DOHH2 (cell line): Measurements from ENCODE around the gene ULBP2.
"Not testable (repeated sequence)": the region's sequence is repeated elsewhere in the genome, so short reads cannot be mapped to it uniquely, and the experiment has no call there.

Source experiments
- H3F3A ChIP-seq: fragments of 200-600 bp; sonication (generic), shearing (Covaris generic); 2 replicates; pipeline ENCODE4 v1.6.0; 2016; ENCODE audit warnings: antibody characterized with exemption, mild to moderate bottlenecking; ENCODE audit not compliant: control insufficient read depth, insufficient read depth
- H3K27ac ChIP-seq: fragments of 200-600 bp; sonication (generic); 2 replicates; pipeline ENCODE4 v1.5.1; 2014; ENCODE audit warnings: low read depth, mild to moderate bottlenecking, low read length, moderate library complexity
- H3K27me3 ChIP-seq: fragments of 200-600 bp; sonication (generic); 2 replicates; pipeline ENCODE4 v1.6.1; 2014; ENCODE audit warnings: mild to moderate bottlenecking, low read length, mixed read lengths; ENCODE audit not compliant: control insufficient read depth
- H3K36me3 ChIP-seq: fragments of 200-600 bp; sonication (generic); 2 replicates; pipeline ENCODE4 v1.6.1; 2014; ENCODE audit warnings: mild to moderate bottlenecking, low read length, moderate library complexity, mixed read lengths; ENCODE audit not compliant: control insufficient read depth
- H3K4me1 ChIP-seq: fragments of 200-600 bp; sonication (generic); 2 replicates; pipeline ENCODE4 v1.6.1; 2014; ENCODE audit warnings: mild to moderate bottlenecking, low read length, mixed read lengths; ENCODE audit not compliant: control insufficient read depth
- H3K4me2 ChIP-seq: fragments of 200-600 bp; sonication (generic); 2 replicates; pipeline ENCODE4 v1.6.0; 2014; ENCODE audit warnings: mild to moderate bottlenecking, low read length, moderate library complexity
- H3K4me3 ChIP-seq: fragments of 200-600 bp; sonication (generic); 2 replicates; pipeline ENCODE4 v1.5.1; 2014; ENCODE audit warnings: mild to moderate bottlenecking, low read length, mixed read lengths
- H3K79me2 ChIP-seq: fragments of 200-600 bp; sonication (generic); 2 replicates; pipeline ENCODE4 v1.6.1; 2014; ENCODE audit warnings: mild to moderate bottlenecking, low read length, mixed read lengths; ENCODE audit not compliant: control insufficient read depth
- H3K9me2 ChIP-seq: fragments of 200-600 bp; sonication (generic); replicated peaks from 2 replicates; pipeline ENCODE4 v1.6.1; 2014; ENCODE audit warnings: mild to moderate bottlenecking, low read length, mixed read lengths; ENCODE audit not compliant: control insufficient read depth
- H3K9me3 ChIP-seq: fragments of 200-600 bp; sonication (generic); 2 replicates; pipeline ENCODE4 v1.6.1; 2014; ENCODE audit warnings: antibody characterized with exemption, low read length, mixed read lengths; ENCODE audit not compliant: control insufficient read depth, insufficient read depth
- H4K20me1 ChIP-seq: fragments of 200-600 bp; sonication (generic); 2 replicates; pipeline ENCODE4 v1.6.0; 2014; ENCODE audit warnings: low read depth, mild to moderate bottlenecking, antibody characterized with exemption, low read length, moderate library complexity; ENCODE audit not compliant: control insufficient read depth, insufficient read depth
- EZH2phosphoT487 ChIP-seq: fragments of 200-600 bp; sonication (generic); IDR thresholded peaks from 2 replicates; pipeline ENCODE4 v1.6.1; 2017; ENCODE audit warnings: borderline replicate concordance, mild to moderate bottlenecking, antibody characterized with exemption, low read length, moderate library complexity, mixed read lengths
- TF ChIP-seq, protein P1 (sequence below): fragments of 200-600 bp; sonication (generic); IDR thresholded peaks from one replicate; pipeline ENCODE4 v1.5.1; 2014; ENCODE audit warnings: antibody characterized with exemption, mild to moderate bottlenecking, low read depth, low read length; ENCODE audit not compliant: poor library complexity, severe bottlenecking

The ULBP2 gene

GRCh38 chr6:149964308-149965193 is 22.7 kb downstream of the ULBP2 start:
- Histone ChIP-seq H3K79me2 (no peaks in the 10 kb centered on the region), H3K36me3 (no peaks in the 10 kb centered on the region), H3K9me3 (peaks cover 5% of the 10 kb centered on the region; the same call in 1 of the 2 replicates), H3K9me2 (no peaks in the 10 kb centered on the region), H3F3A (no peaks in the 10 kb centered on the region), H3K4me2 (peak overlapping the region; percentile 52; the same call in 1 of the 2 replicates), H3K4me3 (peak overlapping the region; percentile 61), H3K27ac (no peak overlapping the region), H3K27me3 (peaks cover 1% of the 10 kb centered on the region), H4K20me1 (no peaks in the 10 kb centered on the region), H3K4me1 (0 out of 2 replicates have a peak, but pooled peaks cover 4% of the 10 kb centered on the region)
- no peak for TF ChIP-seq EZH2phosphoT487
- TF ChIP-seq, protein P1, sequence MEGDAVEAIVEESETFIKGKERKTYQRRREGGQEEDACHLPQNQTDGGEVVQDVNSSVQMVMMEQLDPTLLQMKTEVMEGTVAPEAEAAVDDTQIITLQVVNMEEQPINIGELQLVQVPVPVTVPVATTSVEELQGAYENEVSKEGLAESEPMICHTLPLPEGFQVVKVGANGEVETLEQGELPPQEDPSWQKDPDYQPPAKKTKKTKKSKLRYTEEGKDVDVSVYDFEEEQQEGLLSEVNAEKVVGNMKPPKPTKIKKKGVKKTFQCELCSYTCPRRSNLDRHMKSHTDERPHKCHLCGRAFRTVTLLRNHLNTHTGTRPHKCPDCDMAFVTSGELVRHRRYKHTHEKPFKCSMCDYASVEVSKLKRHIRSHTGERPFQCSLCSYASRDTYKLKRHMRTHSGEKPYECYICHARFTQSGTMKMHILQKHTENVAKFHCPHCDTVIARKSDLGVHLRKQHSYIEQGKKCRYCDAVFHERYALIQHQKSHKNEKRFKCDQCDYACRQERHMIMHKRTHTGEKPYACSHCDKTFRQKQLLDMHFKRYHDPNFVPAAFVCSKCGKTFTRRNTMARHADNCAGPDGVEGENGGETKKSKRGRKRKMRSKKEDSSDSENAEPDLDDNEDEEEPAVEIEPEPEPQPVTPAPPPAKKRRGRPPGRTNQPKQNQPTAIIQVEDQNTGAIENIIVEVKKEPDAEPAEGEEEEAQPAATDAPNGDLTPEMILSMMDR: no peak

DNA sequence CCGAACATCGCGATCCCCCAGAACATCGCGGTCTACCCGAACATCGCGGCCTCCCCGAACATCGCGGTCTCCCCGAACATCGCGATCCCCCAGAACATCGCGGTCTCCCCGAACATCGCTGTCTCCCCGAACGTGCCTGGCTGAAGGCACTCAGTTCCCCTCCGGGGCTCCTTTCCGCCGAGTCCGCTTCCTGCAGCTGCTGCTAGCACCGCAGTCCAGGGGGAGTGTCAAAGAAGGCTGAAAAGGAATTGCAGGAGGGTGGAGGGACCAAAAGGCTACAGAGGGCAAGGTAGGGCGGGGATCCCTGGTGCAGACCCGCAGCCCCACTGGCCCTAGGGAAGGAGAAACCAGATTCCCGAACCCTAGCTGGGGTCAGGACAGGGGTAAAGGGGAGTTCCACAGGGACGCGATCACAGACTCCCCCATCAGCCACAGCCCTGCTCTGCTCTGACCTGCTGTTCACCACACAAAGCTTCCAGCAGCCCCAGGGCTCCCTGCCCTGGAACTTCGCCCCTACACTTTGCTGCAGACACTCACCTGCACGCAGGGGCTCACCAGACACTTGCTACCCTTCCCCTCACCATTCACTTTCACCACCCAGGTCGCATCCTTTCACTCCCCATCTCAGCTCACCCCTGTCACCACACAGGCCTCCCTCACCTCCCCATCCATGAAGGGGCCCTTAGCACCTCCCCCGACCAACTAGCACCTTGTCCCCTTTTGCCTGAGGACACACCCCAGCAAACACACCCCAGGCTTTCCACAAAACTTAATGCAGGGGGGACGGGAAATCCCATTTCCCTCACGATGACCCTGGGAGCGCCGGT is 23.6 kb downstream of the ULBP2 start:
- Histone ChIP-seq H3K27ac (no peak overlapping the region), H3K4me3 (no peak overlapping the region), H3K79me2 (no peaks in the 10 kb centered on the region), H3K27me3 (peaks cover 4% of the 10 kb centered on the region), H3F3A (no peaks in the 10 kb centered on the region), H3K9me2 (no peaks in the 10 kb centered on the region), H3K4me1 (0 out of 2 replicates have a peak, but pooled peaks cover 4% of the 10 kb centered on the region), H3K9me3 (peaks cover 5% of the 10 kb centered on the region; the same call in 1 of the 2 replicates), H3K4me2 (no peak overlapping the region), H4K20me1 (no peaks in the 10 kb centered on the region), H3K36me3 (no peaks in the 10 kb centered on the region)
- no peak for TF ChIP-seq EZH2phosphoT487
- TF ChIP-seq, protein P1: no peak

DNA sequence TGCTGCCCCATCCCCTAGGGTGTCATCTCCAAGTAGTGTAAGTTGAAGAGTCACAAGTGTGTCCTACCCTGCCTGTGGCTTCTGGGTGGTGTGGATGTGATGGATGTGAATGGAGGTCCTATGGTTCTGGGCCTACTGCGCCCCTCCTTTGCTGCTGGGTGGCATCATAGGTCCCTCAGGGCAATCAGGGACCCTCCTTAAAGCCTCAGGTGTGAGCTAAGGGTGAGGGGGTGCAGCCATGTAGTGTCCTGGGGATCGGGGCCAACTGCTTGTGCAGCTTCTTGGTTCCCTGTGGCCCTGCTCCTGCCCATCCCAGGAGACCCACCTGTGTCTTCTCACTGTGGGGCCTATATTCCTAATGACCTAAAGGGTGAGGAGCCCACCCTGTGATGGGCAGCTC is 24.5 kb downstream of the ULBP2 start:
- H3K79me2 ChIP-seq, H3K9me3 ChIP-seq, H3K9me2 ChIP-seq, H3K27ac ChIP-seq, H3K4me2 ChIP-seq, H3K4me3 ChIP-seq, H3F3A ChIP-seq, H4K20me1 ChIP-seq, H3K27me3 ChIP-seq, H3K4me1 ChIP-seq, H3K36me3 ChIP-seq: not testable (repeated sequence)

DNA sequence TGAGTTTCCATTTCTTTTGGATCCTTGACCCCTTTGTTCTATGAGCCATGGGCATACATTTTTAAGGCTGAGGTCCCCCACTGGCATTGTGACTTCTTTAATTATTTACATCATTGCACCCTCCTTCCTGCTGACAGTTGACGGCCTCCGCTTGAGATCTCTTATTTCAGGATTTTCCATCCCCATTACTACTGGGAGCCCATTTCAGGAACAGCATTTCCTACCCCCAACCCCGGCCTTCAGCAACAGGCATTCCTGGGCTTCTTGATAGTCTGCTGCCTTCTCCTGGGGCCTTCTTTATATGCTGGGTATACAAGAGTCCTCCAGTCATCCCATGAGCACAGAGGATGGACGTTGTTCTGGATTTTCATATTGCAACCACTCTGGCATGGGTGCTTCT is 25.8 kb downstream of the ULBP2 start:
- Histone ChIP-seq H3K9me3 (peaks cover 5% of the 10 kb centered on the region; the same call in 1 of the 2 replicates), H3K4me1 (0 out of 2 replicates have a peak, but pooled peaks cover 4% of the 10 kb centered on the region), H3K27me3 (peaks cover 6% of the 10 kb centered on the region), H3K4me2 (no peak overlapping the region), H3K79me2 (no peaks in the 10 kb centered on the region), H3F3A (no peaks in the 10 kb centered on the region), H3K27ac (no peak overlapping the region), H3K36me3 (no peaks in the 10 kb centered on the region), H3K9me2 (no peaks in the 10 kb centered on the region), H4K20me1 (no peaks in the 10 kb centered on the region), H3K4me3 (no peak overlapping the region)
- TF ChIP-seq, protein P1: no peak
- no peak for TF ChIP-seq EZH2phosphoT487

DNA sequence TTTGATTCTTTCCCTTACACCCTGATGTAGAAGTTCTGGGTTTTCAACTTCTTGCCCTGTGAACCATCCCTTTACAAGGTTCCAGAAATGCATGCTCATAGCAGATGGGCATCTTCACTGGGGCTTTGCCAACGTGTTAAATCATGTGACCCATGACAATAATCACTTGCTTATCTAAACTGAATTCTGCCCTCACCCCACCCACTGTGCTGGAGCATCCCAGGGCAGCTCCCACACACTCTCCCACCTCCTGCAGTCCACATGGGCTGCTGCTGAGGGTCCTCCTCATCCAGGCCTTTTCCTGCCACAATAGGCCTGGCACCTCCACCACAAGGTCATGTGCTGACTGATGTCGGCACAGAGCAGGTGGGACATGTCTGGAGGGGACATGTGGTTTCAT is 26.2 kb downstream of the ULBP2 start:
- not testable (repeated sequence) for H3K27me3 ChIP-seq, H3K79me2 ChIP-seq, H3K9me2 ChIP-seq, H3K4me1 ChIP-seq, H3K27ac ChIP-seq, H3K36me3 ChIP-seq, H3F3A ChIP-seq, H3K4me2 ChIP-seq, H3K4me3 ChIP-seq, H4K20me1 ChIP-seq, H3K9me3 ChIP-seq
